Colonic mucosa (tissue), 4 donors: ENCODE results near the gene PTPRN2. TPM values are rescaled to one million over a fixed set of nuclear protein-coding genes. Genes with fewer than 3 reads are reported as not detected.

Source experiments
- DNase-seq: peaks from one replicate; pipeline ENCODE4 v3.0.0-alpha.2; 2020
- H3K27ac ChIP-seq: fragments of 200-600 bp; one replicate; pipeline ENCODE4 v1.8.0; 2021
- H3K27me3 ChIP-seq: fragments of 200-600 bp; one replicate; pipeline ENCODE4 v1.8.0; 2021
- H3K36me3 ChIP-seq: fragments of 200-600 bp; one replicate; pipeline ENCODE4 v1.8.0; 2021
- H3K4me1 ChIP-seq: fragments of 200-600 bp; one replicate; pipeline ENCODE4 v1.8.0; 2021; ENCODE audit warnings: mild to moderate bottlenecking
- H3K4me3 ChIP-seq: fragments of 200-600 bp; one replicate; pipeline ENCODE4 v1.8.0; 2021
- H3K9ac ChIP-seq, 2 donors: one replicate each; pipeline ENCODE4 v1.7.0; 2013; ENCODE audit warnings: control low read depth in 2 of 2, low read depth in 2 of 2, low read length in 2 of 2
- H3K9me3 ChIP-seq: fragments of 200-600 bp; one replicate; pipeline ENCODE4 v1.8.0; 2021
- intact Hi-C: fragments of 100-400 bp; cut with DNase I; formaldehyde crosslinking; loops from one replicate; pipeline ENCODE4 v1.14.1; 2022
- total RNA-seq, 2 donors: library from RNA; stranded (reverse); fragmentation: NEBNext Ultra II Directional in 1 of 2; extraction: Animal tissue kit (Norgen Biotek cat#: 25700) in 1 of 2; gene quantifications; one replicate each; pipeline ENCODE4 v1.2.1, GENCODE V29; 2021
- TF ChIP-seq, protein P1 (sequence below): fragments of 200-600 bp; IDR thresholded peaks from one replicate; pipeline ENCODE4 v1.8.0; 2022; ENCODE audit warnings: antibody characterized with exemption, mild to moderate bottlenecking
- donor health status: healthy.
- donor health status: DM: no; HTN: no; CAD: no.
- donor health status: DM: no; HTN: no; CAD: no.

Gene PTPRN2
- total RNA-seq, 2 donors from 2014 or later = 14.7 to 21.6 TPM

- TF ChIP-seq, protein P1, sequence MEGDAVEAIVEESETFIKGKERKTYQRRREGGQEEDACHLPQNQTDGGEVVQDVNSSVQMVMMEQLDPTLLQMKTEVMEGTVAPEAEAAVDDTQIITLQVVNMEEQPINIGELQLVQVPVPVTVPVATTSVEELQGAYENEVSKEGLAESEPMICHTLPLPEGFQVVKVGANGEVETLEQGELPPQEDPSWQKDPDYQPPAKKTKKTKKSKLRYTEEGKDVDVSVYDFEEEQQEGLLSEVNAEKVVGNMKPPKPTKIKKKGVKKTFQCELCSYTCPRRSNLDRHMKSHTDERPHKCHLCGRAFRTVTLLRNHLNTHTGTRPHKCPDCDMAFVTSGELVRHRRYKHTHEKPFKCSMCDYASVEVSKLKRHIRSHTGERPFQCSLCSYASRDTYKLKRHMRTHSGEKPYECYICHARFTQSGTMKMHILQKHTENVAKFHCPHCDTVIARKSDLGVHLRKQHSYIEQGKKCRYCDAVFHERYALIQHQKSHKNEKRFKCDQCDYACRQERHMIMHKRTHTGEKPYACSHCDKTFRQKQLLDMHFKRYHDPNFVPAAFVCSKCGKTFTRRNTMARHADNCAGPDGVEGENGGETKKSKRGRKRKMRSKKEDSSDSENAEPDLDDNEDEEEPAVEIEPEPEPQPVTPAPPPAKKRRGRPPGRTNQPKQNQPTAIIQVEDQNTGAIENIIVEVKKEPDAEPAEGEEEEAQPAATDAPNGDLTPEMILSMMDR = no peak
- intact Hi-C loops = no loop called here
- no peaks in the 10 kb centered on the region for H3K4me1 ChIP-seq
- no peaks in the 10 kb centered on the region for H3K27me3 ChIP-seq
- no peaks in the 10 kb centered on the region for H3K9me3 ChIP-seq
- no peak overlapping the region for H3K9ac ChIP-seq
- DNase-seq = no peak
- no peak overlapping the region for H3K27ac ChIP-seq
- no peak overlapping the region for H3K4me3 ChIP-seq
- no peaks in the 10 kb centered on the region for H3K36me3 ChIP-seq
Measured at GRCh38 chr7:157975401-157976372, 611.9 kb downstream of the PTPRN2 start.

- TF ChIP-seq, protein P1 = no peak
- DNase-seq = no peak
- Histone ChIP-seq H3K27me3 (no peaks in the 10 kb centered on the region), H3K4me3 (no peak overlapping the region), H3K4me1 (no peaks in the 10 kb centered on the region), H3K9ac (no peak overlapping the region), H3K36me3 (no peaks in the 10 kb centered on the region), H3K27ac (no peak overlapping the region), H3K9me3 (no peaks in the 10 kb centered on the region)
- intact Hi-C loops = no loop called here
Measured at GRCh38 chr7:157974678-157975230, 612.9 kb downstream of the PTPRN2 start.

DNA sequence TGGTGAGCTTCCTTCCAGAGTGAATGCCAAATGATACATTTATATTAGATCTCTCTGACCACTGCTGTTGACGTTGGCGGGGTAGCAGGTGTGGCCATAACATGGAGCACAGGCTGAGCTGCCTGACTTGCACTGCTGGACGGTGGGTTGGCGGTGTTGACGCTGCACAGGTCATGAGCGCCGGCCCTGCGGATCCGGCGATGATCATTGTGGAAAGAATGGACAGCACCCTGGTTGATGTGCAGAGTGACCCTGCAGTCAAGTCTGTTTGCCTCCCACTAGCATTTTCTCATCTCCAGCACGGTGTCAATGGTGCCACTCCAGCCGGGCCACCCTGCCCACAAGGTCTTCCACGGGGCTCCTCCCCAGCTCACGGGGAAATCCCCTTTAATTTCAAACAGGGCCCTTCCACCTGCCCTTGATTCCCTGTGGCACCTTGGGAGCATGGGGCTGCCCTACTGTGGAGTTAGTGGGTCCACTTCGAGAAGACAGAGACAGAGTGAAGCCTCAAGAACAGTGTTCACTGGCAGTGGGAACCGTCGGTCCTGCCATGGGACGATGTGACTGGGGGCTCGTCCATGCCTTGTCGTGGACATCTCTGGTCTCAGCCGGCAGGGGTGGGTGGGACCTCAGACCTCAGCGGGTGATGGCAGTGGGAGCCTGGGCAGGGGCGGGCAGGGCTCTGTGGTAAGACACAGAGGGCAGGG lies 613.5 kb downstream of the PTPRN2 start:
- H3K36me3 ChIP-seq = no peaks in the 10 kb centered on the region
- intact Hi-C loops = no loop called here

GRCh38 chr7:157972914-157973313 lies 614.7 kb downstream of the PTPRN2 start:
- no peaks in the 10 kb centered on the region for H3K27me3 ChIP-seq
- H3K27ac ChIP-seq = no peak overlapping the region
- no peak overlapping the region for H3K4me3 ChIP-seq
- no peaks in the 10 kb centered on the region for H3K36me3 ChIP-seq
- H3K4me1 ChIP-seq = no peaks in the 10 kb centered on the region
- intact Hi-C loops = no loop called here
- no peak for DNase-seq
- TF ChIP-seq, protein P1 = no peak
- no peak overlapping the region for H3K9ac ChIP-seq
- no peaks in the 10 kb centered on the region for H3K9me3 ChIP-seq

More for the DNA sequence above, 613.5 kb downstream of the PTPRN2 start:
- no peak overlapping the region for H3K4me3 ChIP-seq
- no peaks in the 10 kb centered on the region for H3K9me3 ChIP-seq
- TF ChIP-seq, protein P1 = no peak
- H3K27me3 ChIP-seq = no peaks in the 10 kb centered on the region
- H3K9ac ChIP-seq = no peak overlapping the region
- no peaks in the 10 kb centered on the region for H3K4me1 ChIP-seq
- H3K27ac ChIP-seq = no peak overlapping the region
- DNase-seq = no peak

GRCh38 chr7:157971501-157971900 lies 616.1 kb downstream of the PTPRN2 start:
- TF ChIP-seq, protein P1 = no peak
- intact Hi-C loops = no loop called here
- Histone ChIP-seq H3K9me3 (no peaks in the 10 kb centered on the region), H3K27ac (no peak overlapping the region), H3K4me1 (no peaks in the 10 kb centered on the region), H3K4me3 (no peak overlapping the region), H3K27me3 (no peaks in the 10 kb centered on the region), H3K36me3 (no peaks in the 10 kb centered on the region), H3K9ac (no peak overlapping the region)
- DNase-seq = no peak
